ENCODE results near the gene FBXO38. TPM values are rescaled to one million over a fixed set of nuclear protein-coding genes. Genes with fewer than 3 reads are reported as not detected.

The FBXO38 gene
- total and polyA plus RNA-seq, 7 donors, result 13.3 to 42.7 (median 31.4) TPM

- DNase-seq (no peak), ATAC-seq (no peak)
- Histone ChIP-seq H3K27ac (no peak overlapping the region), H3K4me3 (no peak overlapping the region), H3K9me3 (no peaks in the 10 kb centered on the region), H3K27me3 (ENCODE audit: insufficient read depth in 3 of 3, low read length in 2 of 3) (no peaks in the 10 kb centered on the region), H3K36me3 (ENCODE audit: insufficient read depth in 1 of 2, low read depth in 1 of 2) (peaks cover 0 to 5% of the 10 kb centered on the region in 2 donors), H3K4me1 (no peaks in the 10 kb centered on the region)
- TF ChIP-seq CTCF (IDR thresholded peaks at IDR 0.05), result no peak
- intact Hi-C loops (cut with DNase I), result no loop called here
- WGBS, 3 donors, result 43 to 95% (median 93%) methylated on average over 1 of the region's 1 CpG
These were observed 31.1 kb upstream of the FBXO38 start for GRCh38 chr5:148352696-148353095.

- WGBS, 3 donors, result 93 to 97% (median 95%) methylated on average over 2 of the region's 2 CpGs
- H3K27ac ChIP-seq, result no peak overlapping the region
These were observed 30.1 kb upstream of the FBXO38 start for GRCh38 chr5:148353634-148354033.

GRCh38 chr5:148364343-148364742, 19.4 kb upstream of the FBXO38 start:
- Histone ChIP-seq H3K4me3 (no peak overlapping the region), H3K27ac (no peak overlapping the region), H3K4me1 (no peaks in the 10 kb centered on the region), H3K9me3 (peaks cover 13% of the 10 kb centered on the region), H3K27me3 (ENCODE audit: insufficient read depth in 3 of 3, low read length in 2 of 3) (no peaks in the 10 kb centered on the region), H3K36me3 (ENCODE audit: insufficient read depth in 1 of 2, low read depth in 1 of 2) (no peaks in the 10 kb centered on the region)
- DNase-seq (no peak), ATAC-seq (no peak)
- intact Hi-C loops (cut with DNase I), result no loop called here
- TF ChIP-seq CTCF (IDR thresholded peaks at IDR 0.05), result no peak

More at GRCh38 chr5:148353634-148354033, 30.1 kb upstream of the FBXO38 start:
- no peaks in the 10 kb centered on the region for H3K4me1 ChIP-seq
- H3K9me3 ChIP-seq, result no peaks in the 10 kb centered on the region
- ATAC-seq (no peak), DNase-seq (no peak)
- no peak overlapping the region for H3K4me3 ChIP-seq
- TF ChIP-seq CTCF (IDR thresholded peaks at IDR 0.05), result no peak
- intact Hi-C loops (cut with DNase I), result no loop called here
- peaks cover 0 to 5% of the 10 kb centered on the region in 2 donors for H3K36me3 ChIP-seq (ENCODE audit: insufficient read depth in 1 of 2, low read depth in 1 of 2)
- no peaks in the 10 kb centered on the region for H3K27me3 ChIP-seq (ENCODE audit: insufficient read depth in 3 of 3, low read length in 2 of 3)

- no peak for DNase-seq
- ATAC-seq, result no peak
- no peak overlapping the region for H3K27ac ChIP-seq
- peaks cover 14% of the 10 kb centered on the region for H3K9me3 ChIP-seq
- intact Hi-C loops (cut with DNase I), result no loop called here
- peaks cover 0 to 5% of the 10 kb centered on the region in 2 donors for H3K36me3 ChIP-seq (ENCODE audit: insufficient read depth in 1 of 2, low read depth in 1 of 2)
- no peaks in the 10 kb centered on the region for H3K27me3 ChIP-seq (ENCODE audit: insufficient read depth in 3 of 3, low read length in 2 of 3)
- no peaks in the 10 kb centered on the region for H3K4me1 ChIP-seq
- no peak for TF ChIP-seq CTCF (IDR thresholded peaks at IDR 0.05)
- no peak overlapping the region for H3K4me3 ChIP-seq
These were observed 15.5 kb upstream of the FBXO38 start for GRCh38 chr5:148368299-148368698.

GRCh38 chr5:148372166-148372725, 11.5 kb upstream of the FBXO38 start:
- intact Hi-C loops (cut with DNase I), result no loop called here
- Histone ChIP-seq H3K4me1 (no peaks in the 10 kb centered on the region), H3K27ac (no peak overlapping the region), H3K27me3 (ENCODE audit: insufficient read depth in 3 of 3, low read length in 2 of 3) (no peaks in the 10 kb centered on the region), H3K4me3 (no peak overlapping the region), H3K9me3 (peaks cover 14% of the 10 kb centered on the region), H3K36me3 (ENCODE audit: insufficient read depth in 1 of 2, low read depth in 1 of 2) (peaks cover 0 to 20% of the 10 kb centered on the region in 2 donors)
- TF ChIP-seq CTCF (IDR thresholded peaks at IDR 0.05), result no peak
- ATAC-seq (no peak), DNase-seq (no peak)
- 79 to 85% (median 84%) methylated on average over 2 of the region's 2 CpGs for WGBS, 3 donors

Data from psoas muscle (tissue), 8 donors.